ENCODE results near the gene MAN2A1.
"Not testable (repeated sequence)": the region's sequence is repeated elsewhere in the genome, so short reads cannot be mapped to it uniquely, and the experiment has no call there.

Gene MAN2A1

GRCh38 chr5:109873687-109874086 is 184.0 kb downstream of the MAN2A1 start:
- DNase-seq (ENCODE audit: low spot score) = no peak

GRCh38 chr5:109874108-109874507 is 184.4 kb downstream of the MAN2A1 start:
- DNase-seq (ENCODE audit: low spot score) = no peak

- no peak for DNase-seq (ENCODE audit: low spot score)
Observed at GRCh38 chr5:109876030-109876725, 186.5 kb downstream of the MAN2A1 start.

- DNase-seq (ENCODE audit: low spot score) = no peak
Observed at GRCh38 chr5:109876941-109877669, 187.4 kb downstream of the MAN2A1 start.

- no peak for DNase-seq (ENCODE audit: low spot score)
Observed at GRCh38 chr5:109877670-109878045, 187.9 kb downstream of the MAN2A1 start.

GRCh38 chr5:109878887-109879286 is 189.2 kb downstream of the MAN2A1 start:
- no peak for DNase-seq (ENCODE audit: low spot score)

- no peak for DNase-seq (ENCODE audit: low spot score)
Observed at GRCh38 chr5:109880907-109881685, 191.4 kb downstream of the MAN2A1 start.

GRCh38 chr5:109882546-109882945 is 192.8 kb downstream of the MAN2A1 start:
- no peak for DNase-seq (ENCODE audit: low spot score)

- DNase-seq (ENCODE audit: low spot score) = no peak
Observed at GRCh38 chr5:109884676-109885075, 194.9 kb downstream of the MAN2A1 start.

GRCh38 chr5:109885205-109885604 is 195.5 kb downstream of the MAN2A1 start:
- DNase-seq (ENCODE audit: low spot score) = no peak

- DNase-seq (ENCODE audit: low spot score) = no peak
Observed at GRCh38 chr5:109888989-109889388, 199.3 kb downstream of the MAN2A1 start.

GRCh38 chr5:109893271-109893670 is 203.5 kb downstream of the MAN2A1 start:
- DNase-seq (ENCODE audit: low spot score) = not testable (repeated sequence)

GRCh38 chr5:109898269-109899162 is 208.8 kb downstream of the MAN2A1 start:
- no peak for DNase-seq (ENCODE audit: low spot score)

- no peak for DNase-seq (ENCODE audit: low spot score)
Observed at GRCh38 chr5:109899163-109899535, 209.4 kb downstream of the MAN2A1 start.

GRCh38 chr5:109900461-109900860 is 210.7 kb downstream of the MAN2A1 start:
- no peak for DNase-seq (ENCODE audit: low spot score)

GRCh38 chr5:109900911-109901627 is 211.3 kb downstream of the MAN2A1 start:
- DNase-seq (ENCODE audit: low spot score) = no peak

GRCh38 chr5:109901628-109901981 is 211.9 kb downstream of the MAN2A1 start:
- DNase-seq (ENCODE audit: low spot score) = no peak

GRCh38 chr5:109903061-109903460 is 213.3 kb downstream of the MAN2A1 start:
- DNase-seq (ENCODE audit: low spot score) = no peak

- no peak for DNase-seq (ENCODE audit: low spot score)
Observed at GRCh38 chr5:109905906-109906305, 216.2 kb downstream of the MAN2A1 start.

GRCh38 chr5:109907189-109907588 is 217.5 kb downstream of the MAN2A1 start:
- DNase-seq (ENCODE audit: low spot score) = no peak

GRCh38 chr5:109907731-109908130 is 218.0 kb downstream of the MAN2A1 start:
- DNase-seq (ENCODE audit: low spot score) = no peak
